Measurements from ENCODE around the gene EVC. TPM values are rescaled to one million over a fixed set of nuclear protein-coding genes. Genes with fewer than 3 reads are reported as not detected.

The EVC gene
- total RNA-seq, 1 donor, result 69.1 TPM

GRCh38 chr4:5798462-5798861, 87.5 kb downstream of the EVC start:
- Histone ChIP-seq H3K4me1 (ENCODE audit: insufficient read depth, low read length) (no peaks in the 10 kb centered on the region), H3K4me3 (ENCODE audit: insufficient read depth, low read length) (no peak overlapping the region), H3K36me3 (ENCODE audit: insufficient read depth, low read length) (peaks cover 76% of the 10 kb centered on the region), H2AFZ (ENCODE audit: low read length) (no peak overlapping the region), H3K9me3 (ENCODE audit: low read depth, low read length) (no peaks in the 10 kb centered on the region), H3K4me2 (ENCODE audit: insufficient read depth, low read length) (no peak overlapping the region), H3K27me3 (ENCODE audit: insufficient read depth, low read length) (no peaks in the 10 kb centered on the region), H3K27ac (ENCODE audit: low read depth, low read length) (no peak overlapping the region), H4K20me1 (ENCODE audit: insufficient read depth, low read length) (no peaks in the 10 kb centered on the region), H3K79me2 (ENCODE audit: insufficient read depth, low read length) (no peaks in the 10 kb centered on the region)
- DNase-seq (ENCODE audit: insufficient read length, low spot score, missing footprints), result no peak
- TF ChIP-seq, protein P1, sequence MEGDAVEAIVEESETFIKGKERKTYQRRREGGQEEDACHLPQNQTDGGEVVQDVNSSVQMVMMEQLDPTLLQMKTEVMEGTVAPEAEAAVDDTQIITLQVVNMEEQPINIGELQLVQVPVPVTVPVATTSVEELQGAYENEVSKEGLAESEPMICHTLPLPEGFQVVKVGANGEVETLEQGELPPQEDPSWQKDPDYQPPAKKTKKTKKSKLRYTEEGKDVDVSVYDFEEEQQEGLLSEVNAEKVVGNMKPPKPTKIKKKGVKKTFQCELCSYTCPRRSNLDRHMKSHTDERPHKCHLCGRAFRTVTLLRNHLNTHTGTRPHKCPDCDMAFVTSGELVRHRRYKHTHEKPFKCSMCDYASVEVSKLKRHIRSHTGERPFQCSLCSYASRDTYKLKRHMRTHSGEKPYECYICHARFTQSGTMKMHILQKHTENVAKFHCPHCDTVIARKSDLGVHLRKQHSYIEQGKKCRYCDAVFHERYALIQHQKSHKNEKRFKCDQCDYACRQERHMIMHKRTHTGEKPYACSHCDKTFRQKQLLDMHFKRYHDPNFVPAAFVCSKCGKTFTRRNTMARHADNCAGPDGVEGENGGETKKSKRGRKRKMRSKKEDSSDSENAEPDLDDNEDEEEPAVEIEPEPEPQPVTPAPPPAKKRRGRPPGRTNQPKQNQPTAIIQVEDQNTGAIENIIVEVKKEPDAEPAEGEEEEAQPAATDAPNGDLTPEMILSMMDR (IDR thresholded peaks at IDR 0.05; ENCODE audit: extremely low read depth, low read depth, low read length), result no peak

DNA sequence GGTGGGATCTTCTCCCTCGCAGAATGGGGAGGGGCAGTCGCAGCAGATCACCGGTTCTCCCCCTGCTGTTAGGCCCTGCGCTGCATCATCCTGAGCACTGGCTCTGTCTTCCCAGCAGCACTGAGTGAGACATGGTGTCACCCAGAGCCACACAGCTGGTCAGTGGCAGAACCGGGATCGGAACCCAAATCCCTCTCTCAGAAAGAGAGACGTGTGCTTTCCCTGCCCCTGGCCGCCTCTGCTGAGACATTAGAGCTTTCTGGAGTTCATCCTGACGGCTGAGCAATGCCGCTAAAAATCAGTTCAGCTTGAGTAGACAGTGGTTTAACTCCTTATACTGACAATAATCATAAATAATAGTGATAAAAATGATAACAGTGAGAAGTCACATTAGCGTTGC, 87.9 kb downstream of the EVC start:
- Histone ChIP-seq H2AFZ (ENCODE audit: low read length) (no peak overlapping the region), H3K4me3 (ENCODE audit: insufficient read depth, low read length) (no peak overlapping the region), H3K79me2 (ENCODE audit: insufficient read depth, low read length) (no peaks in the 10 kb centered on the region), H3K27me3 (ENCODE audit: insufficient read depth, low read length) (no peaks in the 10 kb centered on the region), H3K9me3 (ENCODE audit: low read depth, low read length) (no peaks in the 10 kb centered on the region), H3K4me1 (ENCODE audit: insufficient read depth, low read length) (no peaks in the 10 kb centered on the region), H3K27ac (ENCODE audit: low read depth, low read length) (no peak overlapping the region), H3K36me3 (ENCODE audit: insufficient read depth, low read length) (peaks cover 76% of the 10 kb centered on the region), H3K4me2 (ENCODE audit: insufficient read depth, low read length) (no peak overlapping the region), H4K20me1 (ENCODE audit: insufficient read depth, low read length) (no peaks in the 10 kb centered on the region)
- TF ChIP-seq, protein P1 (IDR thresholded peaks at IDR 0.05; ENCODE audit: extremely low read depth, low read depth, low read length), result no peak
- no peak for DNase-seq (ENCODE audit: insufficient read length, low spot score, missing footprints)

DNA sequence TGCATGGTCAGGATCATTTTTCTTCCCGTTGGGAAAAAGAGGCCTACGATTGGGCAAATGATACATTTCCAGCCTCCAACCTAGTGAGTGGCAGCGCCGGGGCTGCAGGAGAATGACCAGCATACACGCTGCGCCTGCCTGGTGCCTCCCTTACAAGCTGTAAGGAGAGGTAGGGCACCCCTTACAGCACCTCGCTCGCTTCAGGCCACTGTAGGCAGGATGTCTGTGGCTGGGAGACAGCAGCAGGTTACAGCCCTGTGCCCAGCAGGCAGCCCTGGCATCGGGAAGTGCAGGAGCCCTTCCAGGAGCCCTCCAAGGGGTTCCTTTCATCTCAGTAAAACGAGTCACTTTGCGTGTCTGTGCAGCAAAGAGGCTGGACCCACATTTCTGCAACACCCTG, 88.4 kb downstream of the EVC start:
- Histone ChIP-seq H2AFZ (ENCODE audit: low read length) (no peak overlapping the region), H3K27me3 (ENCODE audit: insufficient read depth, low read length) (no peaks in the 10 kb centered on the region), H4K20me1 (ENCODE audit: insufficient read depth, low read length) (no peaks in the 10 kb centered on the region), H3K4me1 (ENCODE audit: insufficient read depth, low read length) (no peaks in the 10 kb centered on the region), H3K27ac (ENCODE audit: low read depth, low read length) (no peak overlapping the region), H3K9me3 (ENCODE audit: low read depth, low read length) (no peaks in the 10 kb centered on the region), H3K36me3 (ENCODE audit: insufficient read depth, low read length) (peaks cover 81% of the 10 kb centered on the region), H3K79me2 (ENCODE audit: insufficient read depth, low read length) (no peaks in the 10 kb centered on the region), H3K4me2 (ENCODE audit: insufficient read depth, low read length) (no peak overlapping the region), H3K4me3 (ENCODE audit: insufficient read depth, low read length) (no peak overlapping the region)
- TF ChIP-seq, protein P1 (IDR thresholded peaks at IDR 0.05; ENCODE audit: extremely low read depth, low read depth, low read length), result no peak
- DNase-seq (ENCODE audit: insufficient read length, low spot score, missing footprints), result no peak

GRCh38 chr4:5800496-5800895, 89.5 kb downstream of the EVC start:
- H4K20me1 ChIP-seq (ENCODE audit: insufficient read depth, low read length), result no peaks in the 10 kb centered on the region
- no peaks in the 10 kb centered on the region for H3K79me2 ChIP-seq (ENCODE audit: insufficient read depth, low read length)
- no peak for DNase-seq (ENCODE audit: insufficient read length, low spot score, missing footprints)
- no peaks in the 10 kb centered on the region for H3K9me3 ChIP-seq (ENCODE audit: low read depth, low read length)
- H3K4me3 ChIP-seq (ENCODE audit: insufficient read depth, low read length), result no peak overlapping the region
- no peak overlapping the region for H2AFZ ChIP-seq (ENCODE audit: low read length)
- H3K27ac ChIP-seq (ENCODE audit: low read depth, low read length), result no peak overlapping the region
- peaks cover 82% of the 10 kb centered on the region for H3K36me3 ChIP-seq (ENCODE audit: insufficient read depth, low read length)
- no peaks in the 10 kb centered on the region for H3K27me3 ChIP-seq (ENCODE audit: insufficient read depth, low read length)
- no peaks in the 10 kb centered on the region for H3K4me1 ChIP-seq (ENCODE audit: insufficient read depth, low read length)
- TF ChIP-seq, protein P1 (IDR thresholded peaks at IDR 0.05; ENCODE audit: extremely low read depth, low read depth, low read length), result no peak
- H3K4me2 ChIP-seq (ENCODE audit: insufficient read depth, low read length), result no peak overlapping the region
